Measurements from ENCODE around the gene OR4D1.

Gene OR4D1

DNA sequence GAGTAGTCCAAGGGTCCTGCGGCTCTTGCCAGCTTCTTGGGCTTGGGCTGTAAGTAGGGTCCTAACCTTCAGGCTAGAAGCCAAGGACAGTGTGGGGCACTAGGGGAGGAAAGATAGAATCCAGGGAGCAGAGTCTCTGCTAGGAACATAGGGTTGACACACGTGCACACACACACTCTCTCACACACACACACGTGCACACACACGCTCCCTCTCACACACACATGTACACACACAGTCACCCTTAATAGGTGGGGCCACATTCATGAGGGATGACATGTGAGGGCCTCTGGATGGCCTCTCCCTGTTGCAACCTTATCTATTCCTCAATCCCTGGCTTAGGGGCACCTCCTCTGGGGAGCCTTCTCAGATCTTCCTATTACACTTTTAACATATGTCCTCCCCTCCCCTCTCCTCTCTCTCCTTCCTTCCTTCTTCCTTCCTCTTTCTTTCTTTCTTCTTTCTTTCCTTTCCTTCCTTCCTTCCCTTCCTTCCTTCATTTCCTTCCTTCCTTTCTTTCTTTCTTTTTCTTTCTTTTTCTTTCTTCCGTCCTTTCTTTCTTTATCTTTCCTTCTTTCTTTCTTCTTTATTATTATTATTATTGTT lies 47.4 kb downstream of the OR4D1 start:
- no peak for DNase-seq

DNA sequence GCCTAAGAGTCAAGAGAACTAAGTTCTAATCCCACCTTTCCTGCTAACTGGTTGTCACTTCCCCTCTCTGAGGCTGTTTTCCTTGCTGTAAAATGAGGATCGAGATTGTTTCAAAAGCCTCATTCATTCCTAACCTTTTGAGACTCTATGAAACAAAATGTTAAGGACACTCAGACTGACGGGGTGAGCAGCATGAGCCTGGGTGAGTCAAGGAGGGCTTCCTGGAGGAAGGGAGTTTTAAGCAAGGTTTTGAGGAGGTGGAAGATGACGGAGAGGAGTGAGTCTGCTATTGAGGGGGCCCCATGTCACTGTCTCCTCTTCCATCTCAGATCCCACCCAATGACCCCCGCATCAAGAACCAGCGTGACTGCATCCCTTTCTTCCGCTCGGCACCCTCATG lies 48.4 kb downstream of the OR4D1 start:
- DNase-seq = no peak

DNA sequence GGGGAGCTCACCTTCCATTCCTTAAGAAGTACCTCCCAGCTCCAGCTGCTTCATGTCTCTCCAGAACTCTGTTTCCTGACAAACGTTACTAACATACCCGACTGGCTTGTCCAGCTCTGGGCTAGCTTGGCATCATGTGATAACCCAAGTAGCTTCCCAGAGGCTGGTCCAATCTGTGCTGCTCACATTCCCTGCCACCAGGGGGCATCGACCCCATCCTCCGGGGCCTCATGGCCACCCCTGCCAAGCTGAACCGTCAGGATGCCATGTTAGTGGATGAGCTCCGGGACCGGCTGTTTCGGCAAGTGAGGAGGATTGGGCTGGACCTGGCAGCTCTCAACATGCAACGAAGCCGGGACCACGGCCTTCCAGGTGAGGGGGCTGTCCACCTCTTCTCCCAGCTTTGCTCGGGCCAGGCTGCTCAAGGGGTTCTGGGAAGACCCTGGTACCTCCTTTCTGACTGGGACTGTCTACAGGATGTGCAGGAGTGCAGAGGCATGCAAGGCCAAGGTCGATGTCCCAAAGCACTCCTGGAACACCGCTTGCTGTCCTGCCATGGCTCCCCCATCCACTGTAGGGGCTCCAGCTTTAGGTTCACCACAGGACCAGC lies 51.9 kb downstream of the OR4D1 start:
- DNase-seq = peak; percentile 37

DNA sequence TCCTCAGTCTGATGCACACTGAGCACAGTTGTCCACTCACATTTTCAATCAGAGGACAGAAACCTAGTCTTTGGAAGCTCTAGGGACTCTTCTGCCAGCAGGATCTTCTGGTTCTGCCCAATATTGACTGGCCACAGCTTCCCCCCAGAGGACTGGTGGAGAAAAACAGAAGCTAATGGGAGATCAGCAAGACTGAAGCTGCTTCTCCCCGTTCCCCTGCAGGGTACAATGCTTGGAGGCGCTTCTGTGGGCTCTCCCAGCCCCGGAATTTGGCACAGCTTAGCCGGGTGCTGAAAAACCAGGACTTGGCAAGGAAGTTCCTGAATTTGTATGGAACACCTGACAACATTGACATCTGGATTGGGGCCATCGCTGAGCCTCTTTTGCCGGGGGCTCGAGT lies 54.7 kb downstream of the OR4D1 start:
- DNase-seq = no peak

DNA sequence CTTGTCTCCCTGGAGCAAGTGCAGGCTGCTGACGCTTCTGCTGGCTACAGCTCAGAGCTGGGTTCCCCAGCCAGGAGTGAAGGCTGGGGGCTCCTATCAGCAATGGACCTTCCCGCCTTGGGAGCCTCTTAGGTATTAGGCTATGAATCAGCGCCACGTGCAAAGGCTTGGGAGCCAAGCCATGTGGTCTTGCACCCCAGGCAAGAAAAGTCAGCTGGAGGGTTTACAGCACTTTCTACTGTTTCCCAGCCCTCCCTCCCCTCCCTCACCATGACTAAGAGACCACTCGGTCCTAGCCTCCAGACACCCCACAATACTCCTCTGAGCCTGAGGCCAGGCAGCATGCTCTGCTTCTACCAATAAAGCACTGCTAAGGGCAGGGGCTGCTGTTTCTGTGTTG lies 56.6 kb downstream of the OR4D1 start:
- no peak for DNase-seq

DNA sequence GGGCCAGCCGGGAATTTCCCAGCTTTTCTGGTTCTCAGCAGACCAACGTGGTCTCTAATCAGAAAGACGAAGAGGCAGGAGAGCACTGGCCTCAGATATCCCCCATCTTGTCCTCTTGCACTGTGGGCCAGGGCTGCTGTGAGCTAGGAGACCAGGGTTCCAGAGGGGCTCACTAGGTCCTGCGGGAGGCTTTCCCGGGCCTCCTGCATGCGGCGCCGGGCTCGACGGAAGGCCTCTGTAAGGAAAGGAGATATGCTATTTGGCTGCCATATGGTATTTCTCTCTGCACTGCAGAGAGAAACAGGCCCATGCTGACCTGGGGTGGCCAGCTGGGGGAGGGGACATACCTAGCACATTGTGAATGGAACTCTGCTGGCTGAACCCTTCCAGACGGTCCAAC lies 57.8 kb downstream of the OR4D1 start:
- DNase-seq = no peak

DNA sequence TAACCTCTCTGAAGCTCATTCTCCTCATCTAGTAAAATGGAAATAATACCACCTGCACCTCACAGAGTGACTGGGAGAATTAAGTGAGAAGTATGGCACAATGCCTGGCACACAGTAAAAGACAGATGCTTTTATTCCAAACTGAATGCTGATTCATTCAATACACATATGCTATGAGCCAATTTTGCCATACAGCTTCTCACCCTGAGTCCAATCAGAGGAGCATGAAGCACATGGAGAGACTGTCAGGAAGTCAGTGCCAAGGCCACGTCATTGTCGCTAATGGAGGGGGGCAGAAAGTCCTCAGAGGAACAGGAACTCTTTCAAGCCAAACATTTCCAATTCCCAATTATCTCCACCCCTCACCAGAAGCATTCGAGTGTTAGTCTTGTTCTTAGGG lies 59.3 kb downstream of the OR4D1 start:
- DNase-seq = no peak

DNA sequence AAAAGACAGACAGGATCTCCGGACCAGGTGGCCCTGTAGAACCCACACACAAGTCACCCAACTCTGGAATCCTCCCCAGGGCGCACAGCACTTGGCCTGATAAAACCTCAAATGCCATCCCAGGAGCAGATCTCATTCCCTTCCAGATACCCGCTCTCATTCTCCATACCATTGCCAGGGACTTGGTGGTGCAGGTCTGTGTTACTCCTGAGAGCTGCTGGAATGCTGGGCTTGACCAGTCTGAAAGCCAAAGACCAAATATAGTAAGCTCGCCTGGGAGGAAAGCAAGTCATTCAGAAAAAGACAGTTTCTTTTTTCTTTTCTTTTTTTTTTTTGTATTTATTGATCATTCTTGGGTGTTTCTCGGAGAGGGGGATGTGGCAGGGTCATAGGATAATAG lies 60.2 kb downstream of the OR4D1 start:
- DNase-seq = no peak
